GM12873 (cell line): ENCODE data around the gene DAB2IP.

ENCODE experiments used
- TF ChIP-seq, protein P1 (sequence below): IDR thresholded peaks from 2 replicates; pipeline ENCODE4 v1.5.1; 2012; ENCODE audit warnings: low read depth, mild to moderate bottlenecking, moderate library complexity, low read length, control low read depth; ENCODE audit not compliant: insufficient read depth; ENCODE audit errors: missing control alignments

The DAB2IP gene

DNA sequence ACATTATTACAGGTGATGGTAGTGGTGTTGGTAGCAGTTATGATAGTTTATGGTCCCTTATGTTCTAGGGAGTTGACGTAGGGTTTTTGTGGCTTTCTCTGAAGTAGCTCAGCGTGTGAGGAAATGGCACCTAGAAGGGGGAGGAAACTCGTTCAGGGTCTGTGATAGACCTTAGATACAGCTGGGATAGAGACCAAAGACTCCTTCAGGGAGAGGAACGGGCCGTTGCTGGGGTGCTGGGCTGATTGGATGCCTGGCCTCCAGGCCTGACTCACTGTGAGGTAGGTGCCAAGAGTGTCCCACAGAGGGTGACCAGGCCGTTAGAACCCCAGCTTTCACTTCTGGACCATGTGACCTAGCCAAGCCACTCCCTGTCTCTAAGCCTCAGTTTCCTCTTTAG, 96.6 kb downstream of the DAB2IP start:
- TF ChIP-seq, protein P1, sequence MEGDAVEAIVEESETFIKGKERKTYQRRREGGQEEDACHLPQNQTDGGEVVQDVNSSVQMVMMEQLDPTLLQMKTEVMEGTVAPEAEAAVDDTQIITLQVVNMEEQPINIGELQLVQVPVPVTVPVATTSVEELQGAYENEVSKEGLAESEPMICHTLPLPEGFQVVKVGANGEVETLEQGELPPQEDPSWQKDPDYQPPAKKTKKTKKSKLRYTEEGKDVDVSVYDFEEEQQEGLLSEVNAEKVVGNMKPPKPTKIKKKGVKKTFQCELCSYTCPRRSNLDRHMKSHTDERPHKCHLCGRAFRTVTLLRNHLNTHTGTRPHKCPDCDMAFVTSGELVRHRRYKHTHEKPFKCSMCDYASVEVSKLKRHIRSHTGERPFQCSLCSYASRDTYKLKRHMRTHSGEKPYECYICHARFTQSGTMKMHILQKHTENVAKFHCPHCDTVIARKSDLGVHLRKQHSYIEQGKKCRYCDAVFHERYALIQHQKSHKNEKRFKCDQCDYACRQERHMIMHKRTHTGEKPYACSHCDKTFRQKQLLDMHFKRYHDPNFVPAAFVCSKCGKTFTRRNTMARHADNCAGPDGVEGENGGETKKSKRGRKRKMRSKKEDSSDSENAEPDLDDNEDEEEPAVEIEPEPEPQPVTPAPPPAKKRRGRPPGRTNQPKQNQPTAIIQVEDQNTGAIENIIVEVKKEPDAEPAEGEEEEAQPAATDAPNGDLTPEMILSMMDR, result no peak

DNA sequence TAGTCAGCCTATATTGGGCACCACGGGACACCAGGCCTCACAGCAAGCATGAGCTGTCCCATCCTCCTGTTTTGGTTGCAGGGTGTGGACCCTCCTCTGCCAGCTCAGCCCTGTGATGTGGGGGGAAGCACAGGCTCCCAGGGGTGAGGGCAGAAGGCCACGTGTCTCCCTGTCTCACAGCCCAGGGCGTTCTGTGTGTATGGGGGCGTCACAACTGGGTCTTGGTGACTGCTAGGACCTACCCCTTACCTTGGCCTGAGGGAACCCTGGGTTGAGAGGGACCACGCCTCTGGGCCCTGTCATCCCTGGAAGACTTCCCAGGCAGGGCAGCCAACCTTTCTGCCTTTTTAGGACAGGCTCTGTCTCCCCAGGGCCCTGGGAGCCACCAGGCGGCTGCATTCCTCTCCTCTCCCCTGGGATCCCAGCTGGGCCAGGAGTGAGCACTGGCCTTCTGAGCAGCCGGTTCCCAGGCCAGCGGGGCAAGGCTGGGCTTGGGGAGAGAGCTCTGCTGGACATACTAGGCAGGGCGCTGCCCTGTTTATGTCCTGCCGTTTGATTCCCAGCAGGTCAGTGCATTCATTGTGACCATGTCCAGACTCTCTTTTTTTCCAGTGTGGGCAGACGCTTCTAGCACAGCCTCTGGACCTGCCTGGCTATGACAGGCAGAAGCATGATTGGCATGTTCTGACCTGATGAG, 97.4 kb downstream of the DAB2IP start:
- TF ChIP-seq, protein P1, result no peak

DNA sequence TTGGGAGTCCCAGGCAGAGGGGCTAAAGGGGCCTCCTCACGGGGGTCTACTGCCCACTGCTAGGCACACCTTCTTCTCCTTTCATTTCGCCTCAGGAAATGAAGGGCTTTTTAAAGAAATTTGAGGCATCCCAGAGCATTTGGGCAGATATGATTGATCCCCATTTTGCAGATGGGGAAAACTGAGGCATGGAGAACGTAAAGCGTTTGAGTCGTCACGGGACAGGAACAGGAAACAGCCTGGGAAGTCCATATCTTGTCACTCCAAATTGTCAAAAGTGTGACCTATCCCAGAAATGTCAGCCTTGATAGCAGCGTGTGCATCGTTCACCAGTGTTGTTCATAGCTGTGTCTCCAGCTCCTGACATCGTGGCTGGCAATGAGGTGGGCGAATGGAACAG, 98.2 kb downstream of the DAB2IP start:
- TF ChIP-seq, protein P1, result no peak

DNA sequence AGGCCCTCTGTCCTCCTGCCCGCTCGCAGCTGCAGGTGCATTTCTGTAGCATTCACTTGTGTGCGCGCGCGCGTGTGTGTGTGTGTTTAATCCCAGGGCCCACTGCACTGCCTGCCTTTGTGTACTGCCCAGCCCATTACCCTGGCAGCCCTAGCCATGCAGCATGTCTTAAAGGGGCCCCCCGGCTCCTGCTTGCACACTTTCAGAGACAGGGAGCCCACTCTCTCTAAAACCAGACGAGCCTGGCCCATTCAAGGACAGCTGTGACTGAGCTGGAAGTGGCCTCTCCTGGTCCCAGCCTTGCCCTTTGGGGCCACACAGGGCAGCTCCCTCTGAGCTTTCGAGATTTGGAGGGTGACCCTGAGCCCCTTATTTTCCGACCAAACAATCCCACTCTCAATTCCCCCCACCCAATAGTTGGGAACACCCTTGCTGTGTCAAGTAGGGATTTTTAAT, 98.9 kb downstream of the DAB2IP start:
- TF ChIP-seq, protein P1, result no peak

DNA sequence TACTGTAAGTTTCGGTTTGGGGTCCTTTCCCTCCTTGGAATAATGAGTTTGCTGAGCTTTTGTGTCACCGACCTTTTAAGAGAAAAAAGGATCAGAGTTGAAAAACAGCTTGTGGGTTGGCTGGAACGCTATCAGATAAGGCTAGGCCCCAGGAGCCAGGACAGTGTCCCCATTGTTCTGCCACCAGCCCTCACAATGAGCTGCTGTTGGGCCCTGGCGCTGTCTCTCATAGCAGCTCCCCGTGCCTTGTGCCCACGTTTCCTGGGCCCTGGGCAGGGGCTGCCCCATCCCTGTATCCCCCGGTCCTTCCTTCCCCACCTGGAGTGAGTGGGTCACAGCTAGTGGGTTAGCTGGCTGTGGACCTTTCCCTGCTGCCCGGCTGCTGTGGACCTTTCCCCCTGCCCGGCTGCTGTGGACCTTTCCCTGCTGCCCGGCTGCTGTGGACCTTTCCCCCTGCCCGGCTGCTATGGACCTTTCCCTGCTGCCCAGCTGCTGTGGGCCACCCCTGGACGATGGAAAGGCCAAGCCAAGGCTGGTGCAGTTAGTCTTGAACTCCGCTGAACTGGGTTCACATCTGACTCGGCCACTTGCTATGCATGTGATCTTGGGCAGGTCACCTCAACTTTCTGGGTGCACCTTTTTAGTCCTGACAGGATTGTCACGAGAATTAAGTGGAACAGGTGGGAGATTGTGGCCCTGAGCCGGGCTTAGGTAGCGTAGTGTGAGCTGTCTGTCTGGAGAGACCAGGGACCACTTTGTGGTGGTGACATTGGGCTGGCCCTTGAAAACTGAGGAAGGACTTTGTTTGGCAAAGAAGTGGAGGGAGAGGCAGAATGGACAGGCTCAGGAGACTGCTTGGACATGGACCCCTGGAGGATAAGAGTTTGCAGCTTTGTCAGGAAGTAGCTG, 99.5 kb downstream of the DAB2IP start:
- TF ChIP-seq, protein P1, result no peak

DNA sequence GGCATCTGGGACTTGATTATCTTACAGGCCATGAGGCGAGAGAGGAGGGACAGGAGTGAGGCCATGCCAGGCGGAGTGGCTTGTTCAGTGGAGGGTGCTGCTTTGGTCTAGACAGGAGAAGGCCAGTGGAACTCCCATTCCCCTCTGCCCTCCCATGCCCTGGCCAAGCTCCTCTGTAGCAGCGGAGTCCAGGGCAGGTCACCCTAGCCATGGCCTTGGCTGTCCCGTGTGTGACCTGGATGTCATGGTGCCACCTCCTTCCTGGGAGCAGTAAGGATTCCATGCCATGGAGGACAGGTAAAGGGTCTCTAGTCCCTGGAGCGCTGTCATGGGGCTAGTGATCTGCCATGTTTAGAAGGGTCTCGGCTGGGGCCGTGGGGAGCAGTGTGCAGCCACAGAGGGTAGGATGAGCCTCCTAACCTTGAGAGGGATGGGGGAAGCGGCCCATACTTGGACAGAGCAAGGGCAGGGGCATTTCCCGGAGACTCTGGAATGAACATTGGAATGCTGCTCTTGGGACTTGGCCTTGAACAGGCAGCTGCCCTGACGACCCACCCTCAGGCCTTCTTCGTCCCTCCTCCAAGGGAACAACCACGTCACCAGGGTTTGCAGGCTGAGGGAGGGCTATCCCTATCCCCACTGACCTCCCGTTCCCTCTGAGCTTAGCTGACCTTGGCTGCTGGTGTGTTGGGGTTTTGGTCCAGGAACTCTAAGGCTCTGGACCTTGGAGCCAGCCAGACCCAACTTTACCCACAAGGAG, 100.4 kb downstream of the DAB2IP start:
- TF ChIP-seq, protein P1, result no peak
